Caco-2 (cell line): Measurements from ENCODE around the gene OSBPL1A. TPM values are rescaled to one million over a fixed set of nuclear protein-coding genes. Genes with fewer than 3 reads are reported as not detected.

Experiments
- BruUV-seq: library from RNA; stranded (reverse); fragments of 400-500 nt; replicated peaks from 2 replicates; lab custom pipeline; 2021; lab: Mats Ljungman, UMichigan
- CTCF ChIA-PET: fragments of 300-600 bp; sonication (Branson Sonifier 250); formaldehyde crosslinking; loops from one replicate; lab custom pipeline; 2022; ENCODE audit warnings: antibody characterized with exemption; lab: Charles Lee
- POLR2A ChIA-PET: fragments of 300-600 bp; sonication (Branson Sonifier 250); formaldehyde crosslinking; loops from one replicate; lab custom pipeline; 2022; ENCODE audit warnings: antibody characterized with exemption; lab: Charles Lee
- DNase-seq, 2 experiments: peaks; one replicate each; pipeline versions ENCODE4 v3.0.0 to v3.0.0-alpha.2; 2020 to 2022
- H3K27me3 ChIP-seq: replicated peaks from 2 replicates; pipeline ENCODE4 v1.6.0; 2011; ENCODE audit warnings: low read length; ENCODE audit not compliant: control insufficient read depth, insufficient read depth
- H3K36me3 ChIP-seq: 2 replicates; pipeline ENCODE4 v1.5.1; 2011; ENCODE audit warnings: low read length; ENCODE audit not compliant: control insufficient read depth, insufficient read depth
- H3K4me1 ChIP-seq: fragments of 250-450 bp; sonication (Bioruptor Pico); 2 replicates; pipeline ENCODE4 v1.5.1; 2020; ENCODE audit warnings: mild to moderate bottlenecking
- H3K4me3 ChIP-seq: 2 replicates; pipeline ENCODE4 v1.5.1; 2011; ENCODE audit warnings: low read depth, mild to moderate bottlenecking, control low read depth, low read length
- H3K9me3 ChIP-seq: fragments of 250-450 bp; sonication (Bioruptor Pico); 2 replicates; pipeline ENCODE4 v1.5.1; 2020; ENCODE audit warnings: mild to moderate bottlenecking, moderate library complexity
- H3K27ac Mint-ChIP-seq: one replicate; pipeline ENCODE4 v1.8.0; 2022; ENCODE audit warnings: mixed read lengths; ENCODE audit not compliant: unreplicated experiment
- H3K27me3 Mint-ChIP-seq: one replicate; pipeline ENCODE4 v1.8.0; 2022; ENCODE audit warnings: mixed read lengths; ENCODE audit not compliant: insufficient read depth, unreplicated experiment
- H3K36me3 Mint-ChIP-seq: one replicate; pipeline ENCODE4 v1.8.0; 2022; ENCODE audit warnings: mild to moderate bottlenecking, mixed read lengths; ENCODE audit not compliant: insufficient read depth, unreplicated experiment
- H3K4me1 Mint-ChIP-seq: one replicate; pipeline ENCODE4 v1.8.0; 2022; ENCODE audit warnings: low read depth, mixed read lengths; ENCODE audit not compliant: unreplicated experiment
- H3K4me3 Mint-ChIP-seq: one replicate; pipeline ENCODE4 v1.8.0; 2022; ENCODE audit warnings: mild to moderate bottlenecking, moderate library complexity, mixed read lengths; ENCODE audit not compliant: unreplicated experiment
- H3K9me3 Mint-ChIP-seq: one replicate; pipeline ENCODE4 v1.8.0; 2022; ENCODE audit warnings: mixed read lengths; ENCODE audit not compliant: unreplicated experiment
- intact Hi-C: fragments of 100-400 bp; cut with micrococcal nuclease; formaldehyde crosslinking; loops from one replicate; pipeline ENCODE4 v1.10.0; 2022; ENCODE audit not compliant: unreplicated experiment
- total RNA-seq: library from RNA; stranded (reverse); gene quantifications from 2 replicates; pipeline ENCODE4 v1.2.3, GENCODE V29; 2022
- TF ChIP-seq, protein P1 (sequence below), 2 experiments: fragments of 200-600 bp in 1 of 2; IDR thresholded peaks; 1 replicate in 1 of 2; 2 replicates in 1 of 2; pipeline versions ENCODE4 v1.5.1 to v1.8.0; 2011 to 2022; ENCODE audit warnings: antibody characterized with exemption in 1 of 2, control low read depth in 1 of 2, inconsistent platforms in 1 of 2, low read depth in 1 of 2, low read length in 1 of 2, mild to moderate bottlenecking in 1 of 2, moderate library complexity in 1 of 2; ENCODE audit not compliant: insufficient read depth in 1 of 2, severe bottlenecking in 1 of 2, unreplicated experiment in 1 of 2

OSBPL1A gene
- total RNA-seq, 1 experiment from 2014 or later = 15.7 TPM

DNA sequence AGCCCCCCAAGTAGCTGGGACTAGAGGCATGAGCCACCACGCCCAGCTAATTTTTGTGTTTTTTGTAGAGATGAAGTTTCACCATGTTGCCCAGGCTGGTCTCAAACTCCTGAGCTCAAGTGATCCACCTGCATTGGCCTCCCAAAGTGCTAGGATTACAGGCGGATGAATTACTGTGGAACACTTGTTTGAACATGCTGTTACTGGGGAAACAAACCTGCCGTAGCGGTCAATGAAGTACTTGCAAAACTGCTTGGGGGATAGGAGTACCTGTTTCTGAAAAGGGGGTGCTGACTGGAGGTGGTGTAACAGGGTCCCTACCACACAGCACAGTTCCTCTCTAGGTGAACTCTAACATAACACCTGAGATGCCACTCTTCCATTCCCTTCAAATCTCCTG lies 22.9 kb upstream of the OSBPL1A start:
- POLR2A ChIA-PET = no interaction called here
- Histone ChIP-seq H3K4me3 (no peak overlapping the region), H3K36me3 (no peaks in the 10 kb centered on the region), H3K27me3 (no peaks in the 10 kb centered on the region), H3K9me3 (no peaks in the 10 kb centered on the region), H3K4me1 (peaks cover 6% of the 10 kb centered on the region)
- no peaks in the 10 kb centered on the region for H3K27me3 Mint-ChIP-seq
- TF ChIP-seq, protein P1, sequence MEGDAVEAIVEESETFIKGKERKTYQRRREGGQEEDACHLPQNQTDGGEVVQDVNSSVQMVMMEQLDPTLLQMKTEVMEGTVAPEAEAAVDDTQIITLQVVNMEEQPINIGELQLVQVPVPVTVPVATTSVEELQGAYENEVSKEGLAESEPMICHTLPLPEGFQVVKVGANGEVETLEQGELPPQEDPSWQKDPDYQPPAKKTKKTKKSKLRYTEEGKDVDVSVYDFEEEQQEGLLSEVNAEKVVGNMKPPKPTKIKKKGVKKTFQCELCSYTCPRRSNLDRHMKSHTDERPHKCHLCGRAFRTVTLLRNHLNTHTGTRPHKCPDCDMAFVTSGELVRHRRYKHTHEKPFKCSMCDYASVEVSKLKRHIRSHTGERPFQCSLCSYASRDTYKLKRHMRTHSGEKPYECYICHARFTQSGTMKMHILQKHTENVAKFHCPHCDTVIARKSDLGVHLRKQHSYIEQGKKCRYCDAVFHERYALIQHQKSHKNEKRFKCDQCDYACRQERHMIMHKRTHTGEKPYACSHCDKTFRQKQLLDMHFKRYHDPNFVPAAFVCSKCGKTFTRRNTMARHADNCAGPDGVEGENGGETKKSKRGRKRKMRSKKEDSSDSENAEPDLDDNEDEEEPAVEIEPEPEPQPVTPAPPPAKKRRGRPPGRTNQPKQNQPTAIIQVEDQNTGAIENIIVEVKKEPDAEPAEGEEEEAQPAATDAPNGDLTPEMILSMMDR (IDR thresholded peaks at IDR 0.05; ENCODE audit: insufficient read depth in 1 of 2, low read depth in 1 of 2, low read length in 1 of 2, severe bottlenecking in 1 of 2, unreplicated experiment in 1 of 2) = no peak
- BruUV-seq = no TSS peak
- peaks cover 14% of the 10 kb centered on the region for H3K4me1 Mint-ChIP-seq
- no peak overlapping the region for H3K27ac Mint-ChIP-seq
- CTCF ChIA-PET = no interaction called here
- DNase-seq = no peak
- intact Hi-C loops = no loop called here
- no peaks in the 10 kb centered on the region for H3K9me3 Mint-ChIP-seq
- no peaks in the 10 kb centered on the region for H3K36me3 Mint-ChIP-seq
- no peak overlapping the region for H3K4me3 Mint-ChIP-seq

DNA sequence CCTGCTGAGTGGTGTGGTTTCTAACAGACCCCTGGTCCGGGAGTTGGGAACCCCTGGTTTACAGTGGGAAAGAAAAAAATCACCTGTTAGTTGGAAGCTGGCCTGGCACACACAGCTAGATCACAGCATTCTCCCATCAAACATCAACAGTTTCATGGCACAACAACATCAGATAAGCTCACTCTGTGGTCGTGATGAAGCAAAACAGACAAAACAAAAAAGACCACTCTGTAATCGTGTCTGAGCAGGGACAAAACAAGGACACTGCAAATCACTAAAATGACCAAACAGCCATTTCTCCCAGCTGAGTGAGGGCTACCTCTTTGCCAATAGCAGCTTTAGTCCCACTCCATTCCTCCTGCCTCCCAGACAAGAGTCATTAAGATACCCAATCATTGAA lies 19.9 kb upstream of the OSBPL1A start:
- ChIA-PET POLR2A (no interaction called here), CTCF (no interaction called here)
- no peaks in the 10 kb centered on the region for H3K9me3 ChIP-seq
- H3K4me3 ChIP-seq = no peak overlapping the region
- Mint-ChIP-seq H3K27ac (no peak overlapping the region), H3K4me3 (no peak overlapping the region), H3K9me3 (no peaks in the 10 kb centered on the region), H3K27me3 (no peaks in the 10 kb centered on the region), H3K36me3 (no peaks in the 10 kb centered on the region), H3K4me1 (peaks cover 14% of the 10 kb centered on the region)
- TF ChIP-seq, protein P1 (IDR thresholded peaks at IDR 0.05; ENCODE audit: insufficient read depth in 1 of 2, low read depth in 1 of 2, low read length in 1 of 2, severe bottlenecking in 1 of 2, unreplicated experiment in 1 of 2) = no peak
- BruUV-seq = no TSS peak
- H3K36me3 ChIP-seq = no peaks in the 10 kb centered on the region
- peaks cover 6% of the 10 kb centered on the region for H3K4me1 ChIP-seq
- DNase-seq = no peak
- intact Hi-C loops = no loop called here
- no peaks in the 10 kb centered on the region for H3K27me3 ChIP-seq

- Mint-ChIP-seq H3K4me1 (no peaks in the 10 kb centered on the region), H3K36me3 (no peaks in the 10 kb centered on the region)
- no peak overlapping the region for H3K4me3 ChIP-seq
These were observed 16.9 kb upstream of the OSBPL1A start for GRCh38 chr18:24414349-24415003.

More at GRCh38 chr18:24414349-24415003, 16.9 kb upstream of the OSBPL1A start:
- TF ChIP-seq, protein P1 (IDR thresholded peaks at IDR 0.05; ENCODE audit: insufficient read depth in 1 of 2, low read depth in 1 of 2, low read length in 1 of 2, severe bottlenecking in 1 of 2, unreplicated experiment in 1 of 2) = no peak
- ChIA-PET CTCF (interaction anchor here (0.7 kb wide), 1 partner anchor 52 kb away, joined by 4 read pairs; no protein-coding TSS in a partner anchor), POLR2A (no interaction called here)
- Mint-ChIP-seq H3K27ac (no peak overlapping the region), H3K4me3 (no peak overlapping the region), H3K27me3 (no peaks in the 10 kb centered on the region), H3K9me3 (no peaks in the 10 kb centered on the region)
- Histone ChIP-seq H3K36me3 (no peaks in the 10 kb centered on the region), H3K27me3 (no peaks in the 10 kb centered on the region), H3K4me1 (no peaks in the 10 kb centered on the region), H3K9me3 (no peaks in the 10 kb centered on the region)
- no peak for DNase-seq
- intact Hi-C loops = no loop called here
- BruUV-seq = no TSS peak
